ENCODE measurements around the gene ERI2. TPM values are rescaled to one million over a fixed set of nuclear protein-coding genes. Genes with fewer than 3 reads are reported as not detected.
A peak's percentile ranks its signal among the peaks of the same experiment; 100 is the strongest.

The ERI2 gene
- total and polyA plus RNA-seq, 2 of the 13 experiments (the other 11 are each of a cell fraction or from before 2014, with no cell fraction given), result 17.4 to 41.3 TPM

GRCh38 chr16:20806168-20807050 is at the start of gene ERI2, which contains the start of gene REXO5 (continued):
- TF ChIP-seq TFAP4 (IDR thresholded peaks at IDR 0.05; ENCODE audit: borderline replicate concordance, low read depth) (peak; percentile 100), TOE1 (CRISPR knock-in tag; IDR thresholded peaks at IDR 0.05) (peak; percentile 97), ZNF350 (CRISPR knock-in tag; IDR thresholded peaks at IDR 0.05; ENCODE audit: borderline replicate concordance, low read depth) (peak; percentile 99), DNMT1 (CRISPR knock-in tag; IDR thresholded peaks at IDR 0.05) (peak; percentile 73), ZNF276 (CRISPR knock-in tag; IDR thresholded peaks at IDR 0.05; ENCODE audit: low read depth) (peak; percentile 44; the same call in 1 of the 2 replicates), ZNF543 (CRISPR knock-in tag; IDR thresholded peaks at IDR 0.05) (peak; percentile 98), SALL1 (CRISPR knock-in tag; IDR thresholded peaks at IDR 0.05) (peak; percentile 94), HMGXB4 (CRISPR knock-in tag; IDR thresholded peaks at IDR 0.05; ENCODE audit: borderline replicate concordance in 1 of 2, low read depth in 1 of 2) (peak in 1 of 2 experiments; percentile 98; a peak in 3 of 4 replicates), SNAPC4 (CRISPR knock-in tag; IDR thresholded peaks at IDR 0.05) (peak; percentile 93), MBD4 (IDR thresholded peaks at IDR 0.05; ENCODE audit: borderline replicate concordance, low read length) (no peak), ZNF136 (CRISPR knock-in tag; IDR thresholded peaks at IDR 0.05; ENCODE audit: low read depth) (peak; percentile 98), IKZF5 (CRISPR knock-in tag; IDR thresholded peaks at IDR 0.05) (peak; percentile 94), HHEX (CRISPR knock-in tag; IDR thresholded peaks at IDR 0.05) (no peak), BCL6 (CRISPR knock-in tag; IDR thresholded peaks at IDR 0.05) (peak; percentile 68), DR1 (CRISPR knock-in tag; IDR thresholded peaks at IDR 0.05) (peak; percentile 93), ZNF746 (CRISPR knock-in tag; IDR thresholded peaks at IDR 0.05) (peak; percentile 84), ZNF816 (CRISPR knock-in tag; IDR thresholded peaks at IDR 0.05; ENCODE audit: borderline replicate concordance) (peak; percentile 99), ZKSCAN1 (IDR thresholded peaks at IDR 0.05; ENCODE audit: low read length) (no peak)

Data from HepG2 (cell line).